Testis (tissue), 3 donors: ENCODE data around the gene SLC4A4. TPM values are rescaled to one million over a fixed set of nuclear protein-coding genes. Genes with fewer than 3 reads are reported as not detected.

Experiments
- DNase-seq: peaks from one replicate; pipeline ENCODE4 v3.0.0-alpha.2; 2019
- H3K27ac ChIP-seq, 2 donors: fragments of 200-600 bp; sonication (generic); one replicate each; pipeline ENCODE4 v1.5.1; 2019
- H3K27me3 ChIP-seq: fragments of 200-600 bp; sonication (generic); one replicate; pipeline ENCODE4 v1.5.1; 2019
- H3K36me3 ChIP-seq: fragments of 200-600 bp; sonication (generic); one replicate; pipeline ENCODE4 v1.5.1; 2017; ENCODE audit warnings: low read depth; ENCODE audit errors: missing control alignments
- H3K4me1 ChIP-seq: fragments of 200-600 bp; sonication (generic); one replicate; pipeline ENCODE4 v1.5.1; 2019
- H3K4me3 ChIP-seq, 2 donors: fragments of 200-600 bp; sonication (generic); one replicate each; pipeline ENCODE4 v1.5.1; 2017 to 2019
- H3K9me3 ChIP-seq: fragments of 200-600 bp; sonication (generic); one replicate; pipeline ENCODE4 v1.5.1; 2017
- CTCF ChIP-seq, 3 experiments: fragments of 450-650 bp in 2 of 3; fragments of 200-600 bp in 1 of 3; sonication (generic) in 1 of 3; IDR thresholded peaks; one replicate each; pipeline ENCODE4 v1.5.1; 2016 to 2019; ENCODE audit warnings: antibody characterized with exemption in 3 of 3, mild to moderate bottlenecking in 2 of 3, moderate library complexity in 1 of 3
- POLR2A ChIP-seq: fragments of 450-650 bp; IDR thresholded peaks from one replicate; pipeline ENCODE4 v1.6.1; 2017; ENCODE audit warnings: antibody characterized with exemption, mild to moderate bottlenecking, moderate library complexity
- WGBS, 2 donors: methylation state at CpG; one replicate each; pipeline ENCODE4 v1.1.5; 2018; 5-methylcytosine and 5-hydroxymethylcytosine counted together
- intact Hi-C: fragments of 100-400 bp; cut with DNase I; formaldehyde crosslinking; loops from one replicate; pipeline ENCODE4 v1.15.1; 2023; ENCODE audit warnings: low total_unique reads
- polyA plus RNA-seq: library from polyadenylated mRNA; stranded (reverse); fragments of 350-450 nt; fragmentation: Illumina TruSeq; extraction: RNeasy Lipid Tissue Mini Kit (QIAGEN cat#74804); gene quantifications from one replicate; pipeline ENCODE4 v1.2.3, GENCODE V29; 2014; ENCODE audit warnings: low read depth, low replicate concordance; ENCODE audit not compliant: insufficient read depth
- total RNA-seq, 2 donors: library from RNA; depleted of rRNA; stranded (reverse); fragments of >200 nt; gene quantifications; one replicate each; pipeline ENCODE4 v1.2.3, GENCODE V29; 2016

Gene SLC4A4
- total and polyA plus RNA-seq, 3 donors from 2014 or later: 1.7 to 2.9 (median 2.2) TPM

GRCh38 chr4:71444395-71444794 is 105.6 kb downstream of the SLC4A4 start:
- Histone ChIP-seq H3K4me3 (no peak overlapping the region), H3K27ac (no peak overlapping the region), H3K27me3 (no peaks in the 10 kb centered on the region), H3K9me3 (no peaks in the 10 kb centered on the region), H3K4me1 (no peaks in the 10 kb centered on the region), H3K36me3 (no peaks in the 10 kb centered on the region)
- intact Hi-C loops: no loop called here
- WGBS, 2 donors: 45 to 48% methylated on average over 2 of the region's 2 CpGs
- TF ChIP-seq POLR2A (no peak), CTCF (IDR thresholded peaks at IDR 0.05) (no peak)
- DNase-seq: no peak

- DNase-seq: no peak
- Histone ChIP-seq H3K4me1 (no peaks in the 10 kb centered on the region), H3K27ac (no peak overlapping the region), H3K27me3 (no peaks in the 10 kb centered on the region), H3K9me3 (no peaks in the 10 kb centered on the region), H3K36me3 (no peaks in the 10 kb centered on the region), H3K4me3 (no peak overlapping the region)
- intact Hi-C loops: no loop called here
- TF ChIP-seq POLR2A (no peak), CTCF (IDR thresholded peaks at IDR 0.05) (no peak)
- WGBS, 2 donors: 83 to 85% methylated on average over 2 of the region's 2 CpGs
Observed at GRCh38 chr4:71445811-71446210, 107.0 kb downstream of the SLC4A4 start.

- no peak overlapping the region for H3K4me3 ChIP-seq
- no peaks in the 10 kb centered on the region for H3K36me3 ChIP-seq
- intact Hi-C loops: no loop called here
- H3K27ac ChIP-seq: no peak overlapping the region
- H3K4me1 ChIP-seq: no peaks in the 10 kb centered on the region
- no peaks in the 10 kb centered on the region for H3K9me3 ChIP-seq
- no peaks in the 10 kb centered on the region for H3K27me3 ChIP-seq
- DNase-seq: no peak
- no peak for TF ChIP-seq CTCF (IDR thresholded peaks at IDR 0.05)
- TF ChIP-seq POLR2A: no peak
- WGBS, 2 donors: 94 to 95% methylated on average over 3 of the region's 3 CpGs
Observed at GRCh38 chr4:71446479-71447081, 107.8 kb downstream of the SLC4A4 start.

- intact Hi-C loops: no loop called here
- WGBS, 2 donors: 43 to 72% methylated on average over 2 of the region's 2 CpGs
- no peak for TF ChIP-seq POLR2A
- no peak for TF ChIP-seq CTCF (IDR thresholded peaks at IDR 0.05)
- Histone ChIP-seq H3K27me3 (no peaks in the 10 kb centered on the region), H3K9me3 (no peaks in the 10 kb centered on the region), H3K4me3 (no peak overlapping the region), H3K27ac (no peak overlapping the region), H3K36me3 (no peaks in the 10 kb centered on the region), H3K4me1 (no peaks in the 10 kb centered on the region)
- no peak for DNase-seq
Observed at GRCh38 chr4:71449040-71449439, 110.2 kb downstream of the SLC4A4 start.

- 48 to 52% methylated on average over 3 of the region's 3 CpGs for WGBS, 2 donors
- no peak for DNase-seq
- no peak for TF ChIP-seq POLR2A
- TF ChIP-seq CTCF (IDR thresholded peaks at IDR 0.05): no peak
- H3K9me3 ChIP-seq: no peaks in the 10 kb centered on the region
- H3K4me3 ChIP-seq: no peak overlapping the region
- no peaks in the 10 kb centered on the region for H3K4me1 ChIP-seq
- no peaks in the 10 kb centered on the region for H3K27me3 ChIP-seq
- intact Hi-C loops: no loop called here
- no peaks in the 10 kb centered on the region for H3K36me3 ChIP-seq
- H3K27ac ChIP-seq: no peak overlapping the region
Observed at GRCh38 chr4:71449878-71450277, 111.1 kb downstream of the SLC4A4 start.
